Neural progenitor cell (in vitro differentiated cells): ENCODE results near the gene SPECC1L.

Experiments
- CTCF ChIP-seq: fragments of 200-600 bp; sonication (generic); IDR thresholded peaks from 2 replicates; pipeline ENCODE4 v1.5.1; 2017; ENCODE audit warnings: antibody characterized with exemption, mild to moderate bottlenecking
- EZH2phosphoT487 ChIP-seq: fragments of 200-600 bp; sonication (generic); IDR thresholded peaks from 2 replicates; pipeline ENCODE4 v1.6.1; 2017; ENCODE audit warnings: antibody characterized with exemption

- TF ChIP-seq CTCF (no peak), EZH2phosphoT487 (no peak)
These were observed 149.7 kb downstream of the SPECC1L start for GRCh38 chr22:24420072-24420976.
